Type B pancreatic cell (in vitro differentiated cells): ENCODE data around the gene NTRK3. TPM values are rescaled to one million over a fixed set of nuclear protein-coding genes. Genes with fewer than 3 reads are reported as not detected.

Experiments
- DNase-seq: peaks from one replicate; pipeline ENCODE4 v3.0.0; 2021; ENCODE audit warnings: mixed read lengths; ENCODE audit not compliant: unreplicated experiment; ENCODE audit errors: extremely low spot score
- H3K27ac Mint-ChIP-seq: 2 replicates; pipeline ENCODE4 v1.8.0; 2021; ENCODE audit warnings: mild to moderate bottlenecking, mixed read lengths
- H3K27me3 Mint-ChIP-seq: 2 replicates; pipeline ENCODE4 v1.8.0; 2021; ENCODE audit warnings: mixed read lengths
- H3K36me3 Mint-ChIP-seq: 2 replicates; pipeline ENCODE4 v1.8.0; 2021; ENCODE audit warnings: mixed read lengths
- H3K4me1 Mint-ChIP-seq: one replicate; pipeline ENCODE4 v1.8.0; 2021; ENCODE audit warnings: mixed read lengths; ENCODE audit not compliant: unreplicated experiment
- H3K4me3 Mint-ChIP-seq: 2 replicates; pipeline ENCODE4 v1.8.0; 2021; ENCODE audit warnings: mild to moderate bottlenecking, mixed read lengths
- H3K9me3 Mint-ChIP-seq: 2 replicates; pipeline ENCODE4 v1.8.0; 2021; ENCODE audit warnings: mixed read lengths
- total RNA-seq: library from RNA; stranded (reverse); gene quantifications from 2 replicates; pipeline ENCODE4 v1.2.1, GENCODE V29; 2021; ENCODE audit warnings: low replicate concordance
- TF ChIP-seq, protein P1 (sequence below): fragments of 200-600 bp; sonication (generic); conservative IDR thresholded peaks from 2 replicates; pipeline ENCODE4 v1.5.0; 2021; ENCODE audit warnings: antibody characterized with exemption, mild to moderate bottlenecking

The NTRK3 gene
- total RNA-seq, 1 donor from 2014 or later, result 16.9 TPM

GRCh38 chr15:88083811-88084760, 172.5 kb downstream of the NTRK3 start:
- Mint-ChIP-seq H3K27me3 (peaks cover 20% of the 10 kb centered on the region), H3K4me3 (no peak overlapping the region), H3K36me3 (peaks cover 3% of the 10 kb centered on the region), H3K9me3 (peaks cover 8% of the 10 kb centered on the region), H3K27ac (no peak overlapping the region), H3K4me1 (peaks cover 10% of the 10 kb centered on the region)
- no peak for DNase-seq
- TF ChIP-seq, protein P1, sequence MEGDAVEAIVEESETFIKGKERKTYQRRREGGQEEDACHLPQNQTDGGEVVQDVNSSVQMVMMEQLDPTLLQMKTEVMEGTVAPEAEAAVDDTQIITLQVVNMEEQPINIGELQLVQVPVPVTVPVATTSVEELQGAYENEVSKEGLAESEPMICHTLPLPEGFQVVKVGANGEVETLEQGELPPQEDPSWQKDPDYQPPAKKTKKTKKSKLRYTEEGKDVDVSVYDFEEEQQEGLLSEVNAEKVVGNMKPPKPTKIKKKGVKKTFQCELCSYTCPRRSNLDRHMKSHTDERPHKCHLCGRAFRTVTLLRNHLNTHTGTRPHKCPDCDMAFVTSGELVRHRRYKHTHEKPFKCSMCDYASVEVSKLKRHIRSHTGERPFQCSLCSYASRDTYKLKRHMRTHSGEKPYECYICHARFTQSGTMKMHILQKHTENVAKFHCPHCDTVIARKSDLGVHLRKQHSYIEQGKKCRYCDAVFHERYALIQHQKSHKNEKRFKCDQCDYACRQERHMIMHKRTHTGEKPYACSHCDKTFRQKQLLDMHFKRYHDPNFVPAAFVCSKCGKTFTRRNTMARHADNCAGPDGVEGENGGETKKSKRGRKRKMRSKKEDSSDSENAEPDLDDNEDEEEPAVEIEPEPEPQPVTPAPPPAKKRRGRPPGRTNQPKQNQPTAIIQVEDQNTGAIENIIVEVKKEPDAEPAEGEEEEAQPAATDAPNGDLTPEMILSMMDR, result no peak

- Mint-ChIP-seq H3K4me1 (peaks cover 13% of the 10 kb centered on the region), H3K27me3 (peaks cover 17% of the 10 kb centered on the region), H3K9me3 (peaks cover 6% of the 10 kb centered on the region), H3K4me3 (no peak overlapping the region), H3K36me3 (peaks cover 3% of the 10 kb centered on the region), H3K27ac (no peak overlapping the region)
- TF ChIP-seq, protein P1, result no peak
- no peak for DNase-seq
Observed at GRCh38 chr15:88080616-88081015, 175.9 kb downstream of the NTRK3 start.

DNA sequence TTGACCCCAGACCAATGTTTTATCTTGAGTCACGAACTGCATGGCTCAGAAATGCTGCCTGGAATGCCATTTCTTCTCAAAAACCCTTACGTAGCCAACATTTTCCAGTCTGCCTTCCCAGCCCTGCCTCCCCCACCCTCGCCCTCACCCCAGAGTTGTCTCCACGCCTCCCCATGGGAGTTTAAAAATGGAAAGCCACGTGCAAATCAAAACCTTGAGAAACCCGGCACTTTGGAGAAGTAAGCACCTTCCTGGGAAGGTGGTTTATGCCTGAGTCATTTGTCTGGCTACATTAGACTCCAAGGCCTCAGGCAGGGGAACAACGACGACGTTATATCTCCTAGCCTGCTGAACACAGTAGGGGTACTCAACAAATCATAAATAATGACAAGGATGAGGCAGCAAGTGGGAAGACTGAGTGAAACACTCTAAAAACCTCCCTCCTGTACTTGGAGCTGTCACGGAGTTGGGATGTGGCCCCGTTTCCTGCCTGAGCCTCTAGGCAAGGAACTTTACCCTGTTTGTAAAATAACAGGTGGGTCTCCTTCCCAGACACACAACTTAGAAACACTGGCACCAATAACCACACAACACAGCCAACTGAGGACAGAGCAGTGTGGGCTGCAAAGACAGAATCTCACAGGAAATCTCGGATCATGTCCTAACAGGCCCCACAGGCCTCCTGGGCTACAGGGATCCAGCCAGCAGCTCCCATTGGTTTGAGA, 179.1 kb downstream of the NTRK3 start:
- DNase-seq, result no peak
- Mint-ChIP-seq H3K4me1 (peaks cover 6% of the 10 kb centered on the region), H3K27ac (no peak overlapping the region), H3K4me3 (no peak overlapping the region), H3K27me3 (peaks cover 3% of the 10 kb centered on the region), H3K36me3 (peaks cover 2% of the 10 kb centered on the region), H3K9me3 (peaks cover 3% of the 10 kb centered on the region)
- TF ChIP-seq, protein P1, result no peak

- H3K27me3 Mint-ChIP-seq, result peaks cover 1% of the 10 kb centered on the region
- H3K4me1 Mint-ChIP-seq, result peaks cover 6% of the 10 kb centered on the region
- H3K9me3 Mint-ChIP-seq, result no peaks in the 10 kb centered on the region
Observed at GRCh38 chr15:88076328-88076727, 180.2 kb downstream of the NTRK3 start.

GRCh38 chr15:88075102-88075501, 181.4 kb downstream of the NTRK3 start:
- Mint-ChIP-seq H3K27ac (no peak overlapping the region), H3K27me3 (peaks cover 9% of the 10 kb centered on the region), H3K4me1 (peaks cover 6% of the 10 kb centered on the region), H3K4me3 (no peak overlapping the region), H3K36me3 (no peaks in the 10 kb centered on the region), H3K9me3 (no peaks in the 10 kb centered on the region)
- TF ChIP-seq, protein P1, result no peak
- no peak for DNase-seq

More at GRCh38 chr15:88076328-88076727, 180.2 kb downstream of the NTRK3 start:
- Mint-ChIP-seq H3K36me3 (no peaks in the 10 kb centered on the region), H3K4me3 (no peak overlapping the region), H3K27ac (no peak overlapping the region)
- no peak for DNase-seq
- TF ChIP-seq, protein P1, result no peak
